T-helper 1 cell (primary cell): Measurements from ENCODE around the gene FBXW7.
A peak's percentile ranks its signal among the peaks of the same experiment; 100 is the strongest.

Experiments used
- DNase-seq, 5 donors: peaks; one replicate each; pipeline ENCODE4 v3.0.0-alpha.2; 2012 to 2020

FBXW7 gene

DNA sequence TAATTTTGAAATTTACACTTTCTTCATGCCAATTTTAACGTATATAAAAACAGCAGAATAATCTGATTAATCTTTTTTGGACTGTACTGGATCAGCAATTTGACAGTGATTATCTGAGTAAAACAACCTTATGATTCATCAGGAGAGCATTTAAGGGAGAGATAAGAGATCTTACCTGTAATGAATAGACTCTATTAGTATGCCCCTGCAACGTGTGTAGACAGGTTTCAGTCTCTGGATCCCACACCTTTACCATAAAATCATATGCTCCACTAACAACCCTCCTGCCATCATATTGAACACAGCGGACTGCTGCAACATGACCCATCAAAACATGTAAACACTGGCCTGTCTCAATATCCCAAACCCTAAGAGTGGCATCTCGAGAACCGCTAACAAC, 210.1 kb downstream of the FBXW7 start:
- DNase-seq = no peak

DNA sequence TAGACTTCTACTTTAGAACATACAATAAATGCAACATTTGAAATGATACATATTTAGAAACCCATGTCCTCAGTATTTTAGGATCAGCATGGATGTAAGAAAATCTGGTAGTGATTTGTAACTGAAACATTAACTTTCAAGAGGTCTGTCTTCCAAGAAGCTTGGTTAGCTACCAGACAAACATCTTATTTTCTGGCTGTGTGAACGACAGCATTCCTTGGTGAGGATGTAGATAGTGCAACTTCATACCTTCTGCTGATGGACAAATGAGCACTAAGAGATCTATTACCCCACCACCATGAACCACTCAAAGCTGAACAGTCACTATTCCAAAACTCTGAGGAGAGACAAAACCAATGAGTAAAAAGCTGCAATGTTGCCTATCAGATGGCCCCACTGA, 212.7 kb downstream of the FBXW7 start:
- no peak for DNase-seq

DNA sequence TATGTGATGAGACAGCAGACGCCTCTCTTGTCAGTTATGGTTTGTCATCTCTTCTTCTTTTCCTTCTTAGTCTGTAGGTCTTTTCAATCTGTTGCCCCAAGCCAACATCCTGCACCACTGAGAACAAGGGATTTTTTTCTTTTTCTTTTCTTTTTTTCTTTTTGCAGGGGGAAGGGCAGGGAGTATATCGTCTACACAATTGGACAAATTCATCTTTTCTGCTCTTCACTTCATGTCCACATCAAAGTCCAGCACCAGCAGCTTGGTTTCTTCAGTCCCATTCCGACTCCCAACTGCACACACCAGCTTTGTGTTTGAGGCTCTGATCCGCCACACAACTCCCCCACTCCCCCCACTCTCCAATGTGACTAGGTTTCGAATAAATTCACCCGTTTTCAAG, 213.2 kb downstream of the FBXW7 start:
- no peak for DNase-seq

DNA sequence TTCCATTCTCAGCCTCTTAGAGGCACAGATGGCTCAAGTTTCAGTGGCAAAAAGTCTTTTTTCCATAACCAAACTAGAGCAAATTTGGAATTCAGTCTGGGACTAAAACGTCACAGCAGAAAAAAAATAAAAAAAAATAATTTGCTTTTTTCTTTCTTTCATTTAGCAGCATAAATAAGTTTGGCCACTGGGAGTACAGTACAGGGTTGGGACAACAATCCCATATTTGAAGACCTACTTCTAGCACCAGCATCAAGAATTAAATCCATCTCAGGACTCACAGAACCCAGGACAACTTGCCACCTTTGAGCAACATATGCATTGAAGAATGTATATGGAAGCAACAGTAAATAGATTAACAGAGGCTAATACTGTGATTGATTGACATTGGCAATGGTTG, 214.0 kb downstream of the FBXW7 start:
- no peak for DNase-seq

DNA sequence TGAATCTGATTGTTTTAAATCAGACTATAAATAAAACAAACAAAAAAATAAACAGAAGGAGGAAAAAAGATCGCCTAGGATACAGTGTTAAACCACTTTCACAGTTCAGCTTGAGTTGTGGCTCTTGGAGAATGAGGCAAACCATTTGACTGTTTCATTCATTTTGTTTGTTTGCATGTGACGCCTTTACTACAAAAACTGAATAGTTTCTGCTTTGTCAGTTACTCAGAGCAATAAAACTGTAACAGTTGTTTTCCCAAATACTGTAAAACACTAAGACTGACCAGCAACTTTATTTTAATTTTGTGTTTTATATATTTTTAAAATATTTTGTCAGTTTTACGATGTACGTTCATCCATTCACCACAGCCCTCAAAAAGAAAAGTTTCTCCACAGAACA, 214.5 kb downstream of the FBXW7 start:
- no peak for DNase-seq

DNA sequence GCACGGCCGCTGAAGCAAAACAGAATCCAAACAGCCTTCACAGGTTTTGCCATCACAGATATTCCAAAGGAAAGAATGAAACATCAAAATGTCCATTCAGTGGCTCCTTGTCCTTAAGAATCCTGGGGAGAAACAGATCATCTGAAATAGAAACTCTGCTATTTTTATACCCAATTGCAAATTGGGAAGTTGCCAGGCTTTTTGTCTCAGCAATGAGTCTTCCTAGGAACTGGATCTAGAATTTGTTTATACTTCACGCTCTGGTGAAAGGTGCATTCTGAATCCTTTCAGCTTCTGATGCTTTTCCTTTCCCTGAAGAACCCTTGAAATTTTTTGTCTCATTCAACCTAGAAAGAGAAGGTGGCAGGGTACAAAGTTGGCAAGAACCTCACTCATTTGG, 218.9 kb downstream of the FBXW7 start:
- no peak for DNase-seq

DNA sequence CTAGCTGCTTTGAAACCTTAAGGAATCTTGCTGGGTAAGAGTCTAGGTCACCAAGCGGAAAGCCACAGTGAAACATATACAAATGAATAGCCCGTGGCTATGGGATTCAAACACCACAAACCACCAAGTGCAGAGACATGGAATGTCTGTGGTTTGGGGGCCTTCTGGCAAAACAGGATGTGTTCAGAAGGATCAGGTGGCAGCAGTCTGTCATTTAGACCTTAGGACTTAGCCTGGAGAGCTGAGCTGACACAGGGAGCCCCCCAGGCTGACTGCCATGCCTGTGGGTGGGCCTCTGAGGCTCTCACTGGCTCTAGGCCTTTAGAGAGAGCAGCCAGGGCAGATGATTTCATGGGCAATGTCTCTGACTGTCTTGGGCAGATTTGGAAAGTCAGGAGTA, 225.6 kb downstream of the FBXW7 start:
- DNase-seq = no peak

DNA sequence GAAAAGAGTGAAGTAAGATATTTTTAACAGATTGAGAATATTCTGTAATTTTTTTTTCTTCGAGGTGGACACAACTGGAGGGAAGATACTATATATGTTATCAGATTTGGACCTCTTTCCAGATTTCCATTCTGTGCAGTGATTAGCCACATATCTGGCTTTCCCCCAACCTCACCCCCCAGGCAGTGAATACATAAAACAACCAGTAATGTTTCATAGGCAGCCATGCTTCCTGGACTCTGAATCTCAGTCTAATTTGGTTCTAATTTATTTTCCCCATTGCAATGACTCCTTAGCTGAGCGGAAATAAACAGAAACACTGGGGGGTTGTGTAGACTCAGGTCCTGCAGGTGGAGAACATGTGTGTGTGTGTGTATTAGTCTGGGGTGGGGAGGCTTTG, 226.5 kb downstream of the FBXW7 start:
- no peak for DNase-seq

DNA sequence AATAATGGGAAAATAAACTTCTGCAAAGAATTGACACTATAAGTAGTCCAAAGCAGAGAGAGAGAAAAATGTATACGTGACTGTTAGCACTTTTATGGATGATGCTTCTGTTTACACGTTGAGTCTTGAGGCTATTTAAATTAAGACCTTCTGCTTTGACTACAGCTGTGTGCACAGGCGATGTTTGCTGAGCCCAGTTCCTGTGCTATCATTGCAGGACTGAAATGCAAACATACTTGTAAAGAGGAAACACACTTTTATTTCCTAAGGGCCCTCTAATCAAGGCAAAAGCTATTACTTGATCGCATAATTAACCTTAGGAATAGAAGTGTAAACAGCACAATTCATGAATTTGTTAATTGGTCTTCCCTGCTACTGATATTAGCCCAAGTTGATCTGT, 226.9 kb downstream of the FBXW7 start:
- no peak for DNase-seq

DNA sequence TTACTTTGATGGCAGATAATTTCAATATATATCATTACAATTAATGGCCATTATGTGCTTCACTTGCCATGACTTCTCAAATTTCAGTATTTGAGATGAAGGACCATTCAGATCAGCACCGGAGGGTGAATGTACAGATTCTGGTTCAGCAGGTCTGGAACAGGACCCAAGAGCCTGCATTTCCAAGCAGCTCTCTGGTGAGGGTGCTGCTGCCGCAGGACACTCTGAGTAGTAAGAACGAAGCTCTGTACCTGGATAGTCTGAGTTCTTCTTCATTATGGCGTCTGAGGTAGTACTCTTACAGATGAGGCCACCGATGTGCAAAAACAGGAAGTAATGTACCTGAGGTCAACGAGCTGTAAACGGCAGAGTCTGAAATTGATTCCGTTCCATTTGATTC, 228.2 kb downstream of the FBXW7 start:
- no peak for DNase-seq

DNA sequence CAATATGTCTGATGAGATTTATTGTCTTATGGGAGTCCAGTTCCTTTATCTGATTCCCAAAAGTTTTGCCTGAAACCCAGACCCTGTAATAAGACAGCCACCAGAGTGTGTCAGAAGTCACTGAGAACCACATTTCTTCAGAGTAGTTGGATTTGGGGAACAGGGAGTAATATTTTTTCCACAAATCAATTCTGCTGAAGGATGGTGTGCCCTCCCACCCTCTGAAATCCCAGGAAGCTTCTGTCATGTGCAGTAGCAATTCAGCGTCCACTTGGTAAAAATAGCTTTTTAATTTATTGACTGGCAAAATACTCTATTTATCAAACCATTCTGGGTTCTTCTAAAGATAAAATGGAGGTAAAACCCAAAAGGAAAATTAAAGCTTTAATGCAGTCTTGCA, 229.4 kb downstream of the FBXW7 start:
- DNase-seq = no peak

DNA sequence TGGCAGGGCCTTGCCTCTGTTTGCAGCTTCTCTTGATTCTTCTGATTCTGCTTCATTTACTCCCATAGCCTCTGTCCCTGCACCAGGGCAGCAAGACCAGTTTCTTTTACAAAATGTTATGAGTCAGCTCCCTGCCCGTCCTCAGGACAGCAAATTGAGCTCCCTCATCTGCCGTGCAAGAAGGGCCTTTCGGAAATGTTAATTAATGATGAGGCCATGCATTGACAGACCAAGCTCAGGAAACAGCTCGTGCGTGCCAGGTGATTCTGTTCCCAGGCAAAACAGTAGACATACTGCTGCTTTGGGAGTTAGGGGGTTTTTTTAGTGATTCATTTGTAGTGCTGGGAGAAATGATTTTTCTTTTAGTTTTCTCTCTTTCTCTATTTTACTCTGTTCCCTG, 231.7 kb downstream of the FBXW7 start:
- no peak for DNase-seq

DNA sequence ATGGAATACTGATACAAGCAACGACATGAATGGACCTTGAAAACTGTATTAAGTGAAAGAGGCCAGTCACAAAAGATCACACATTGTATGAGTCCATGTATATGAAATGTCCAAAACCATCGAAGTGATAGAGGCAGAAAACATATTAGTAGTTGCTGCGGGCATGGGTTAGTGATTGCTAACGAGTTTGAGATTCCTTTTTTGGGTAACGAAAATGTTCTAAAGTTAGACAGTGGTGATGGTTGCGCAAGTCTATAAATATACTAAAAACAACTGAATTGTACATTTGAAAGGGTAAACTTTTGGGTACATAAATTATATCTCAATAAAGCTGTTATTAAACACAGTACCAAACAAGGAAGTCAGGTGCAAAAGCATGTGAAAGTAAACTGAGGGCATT, 234.5 kb downstream of the FBXW7 start:
- no peak for DNase-seq

DNA sequence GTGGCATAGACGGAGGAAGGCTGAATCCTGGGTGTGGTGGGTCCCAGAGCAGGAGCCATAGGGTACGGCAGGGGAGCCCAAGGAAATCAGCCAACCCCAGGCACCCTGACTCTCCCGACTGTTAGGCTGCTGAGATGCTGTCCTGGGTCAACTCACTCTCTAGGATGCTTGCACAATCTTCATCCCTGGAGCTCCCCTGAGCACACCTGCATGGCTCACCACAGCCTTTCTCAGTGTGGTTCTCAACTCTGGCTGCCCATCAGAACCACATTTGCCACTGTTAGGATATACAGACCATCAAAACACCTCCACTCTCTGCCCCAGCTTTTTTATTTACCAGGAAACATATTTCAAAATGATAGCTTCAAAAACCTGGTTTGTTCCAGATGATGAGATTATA, 236.3 kb downstream of the FBXW7 start:
- DNase-seq = no peak

DNA sequence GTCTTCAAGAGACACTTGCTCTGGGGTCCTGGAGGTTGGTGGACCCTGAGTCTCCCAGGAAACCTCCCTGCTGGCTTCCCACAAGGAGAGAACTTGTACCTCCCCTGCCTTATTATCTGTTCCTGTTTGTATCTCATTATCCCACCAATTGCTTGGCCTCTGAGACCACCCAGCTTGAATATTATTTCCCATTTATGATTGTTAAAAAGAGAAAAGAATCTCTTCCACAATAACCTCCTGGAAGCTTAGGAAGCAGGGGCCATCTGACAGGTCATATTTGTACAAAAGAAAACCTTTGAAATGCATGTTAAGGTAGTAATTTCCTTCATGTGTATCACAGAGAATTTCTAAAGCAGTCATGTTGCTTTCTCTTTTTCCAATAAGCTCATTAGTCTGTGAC, 239.5 kb downstream of the FBXW7 start:
- DNase-seq = no peak

DNA sequence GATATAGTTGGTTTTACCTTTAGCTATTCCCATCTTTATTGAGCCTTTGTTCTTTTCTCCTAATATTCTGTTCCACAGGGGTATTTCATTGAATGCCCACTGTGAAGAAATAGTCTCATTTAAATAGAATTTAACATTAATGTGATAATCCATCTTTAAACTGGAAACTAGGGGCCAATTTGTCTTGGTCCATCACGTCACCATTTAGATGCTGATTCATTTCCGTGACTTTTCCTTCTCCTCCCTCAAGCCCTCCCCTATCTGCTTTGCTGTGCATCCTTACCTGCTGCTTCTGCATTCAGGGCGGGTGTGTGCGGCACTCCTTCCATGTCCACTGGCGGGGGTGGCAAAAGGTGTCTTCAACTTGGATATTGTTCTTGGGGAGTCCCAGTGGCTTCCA, 241.1 kb downstream of the FBXW7 start:
- DNase-seq = no peak

DNA sequence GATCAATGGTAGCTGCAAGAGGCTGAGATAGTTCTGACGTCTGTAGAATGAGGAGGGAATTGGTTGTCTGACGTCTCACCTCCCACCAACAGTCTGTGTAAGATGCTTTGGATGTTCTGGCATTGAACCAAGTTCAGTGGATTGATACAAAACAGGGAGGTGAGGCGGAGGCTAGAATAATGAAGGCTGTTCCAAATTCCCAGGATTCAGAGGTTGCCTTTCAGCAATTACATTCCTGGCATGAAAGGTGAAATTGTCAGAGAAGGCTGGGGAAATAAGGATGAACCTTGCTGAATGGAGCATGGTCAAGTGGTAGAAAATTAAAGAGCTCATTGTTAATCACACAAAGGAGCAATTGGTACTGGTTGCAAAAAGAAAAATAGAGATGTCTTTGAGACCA, 241.6 kb downstream of the FBXW7 start:
- no peak for DNase-seq

DNA sequence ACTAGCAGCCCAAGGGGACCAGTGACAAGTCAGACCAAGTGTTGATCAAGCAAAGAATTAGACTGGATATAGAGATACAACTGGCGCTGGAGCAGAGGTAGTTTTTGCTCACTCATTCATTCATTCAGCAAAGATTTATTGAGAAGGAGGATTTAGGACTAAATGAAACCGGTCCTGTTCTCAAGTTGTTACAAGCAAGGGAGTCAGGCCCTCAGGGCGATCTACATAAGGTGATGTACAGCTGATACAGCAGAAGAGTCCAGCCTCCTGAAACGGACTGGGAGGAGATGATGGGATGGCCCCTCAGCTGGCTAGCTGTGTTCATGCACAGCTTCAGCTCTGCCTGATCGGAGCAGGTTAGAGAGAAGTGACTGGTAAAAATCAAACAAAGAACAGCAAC, 242.4 kb downstream of the FBXW7 start:
- no peak for DNase-seq

DNA sequence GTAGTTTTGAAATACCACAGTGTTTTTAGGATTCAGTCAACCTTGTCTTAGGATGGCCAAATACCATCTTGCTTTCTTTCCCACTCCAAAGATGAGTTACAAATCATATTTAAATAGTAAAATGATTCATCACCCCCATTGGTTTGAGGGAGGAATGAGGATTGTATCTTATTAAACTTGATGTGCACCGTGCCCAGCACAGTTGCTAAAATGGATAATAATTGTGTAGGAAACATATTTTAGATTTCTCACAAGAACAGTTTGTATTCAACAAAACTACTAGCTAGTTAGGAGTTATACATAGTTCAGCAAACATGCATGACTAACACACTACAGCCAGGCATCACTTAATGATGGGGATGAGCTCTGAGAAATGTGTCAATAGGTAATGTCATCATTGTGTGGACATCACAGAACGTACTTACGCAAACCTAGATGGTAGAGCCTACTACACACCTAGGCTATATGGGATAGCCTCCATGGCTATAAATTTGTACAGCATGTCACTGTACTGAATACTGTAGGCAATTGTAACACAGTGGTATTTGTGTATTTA, 245.4 kb downstream of the FBXW7 start:
- DNase-seq = no peak

DNA sequence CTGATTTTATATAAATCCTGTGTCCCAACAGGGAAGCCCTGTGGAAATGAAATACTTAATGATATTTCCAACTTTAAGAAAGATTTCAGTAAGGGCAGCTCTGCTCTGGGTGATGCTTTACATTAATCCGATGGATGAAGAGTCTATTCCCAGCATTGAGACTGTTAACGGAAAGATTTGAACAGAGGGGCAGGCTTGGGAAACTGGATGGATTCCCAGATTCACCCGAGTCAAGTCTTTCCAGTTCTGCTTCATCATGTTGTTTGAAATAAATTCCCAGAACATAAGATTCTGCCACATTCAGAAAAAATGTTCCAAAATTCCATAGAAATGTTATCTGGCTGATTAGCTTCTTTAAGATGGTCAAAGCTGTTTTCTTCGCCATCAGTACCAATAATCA, 246.0 kb downstream of the FBXW7 start:
- no peak for DNase-seq

DNA sequence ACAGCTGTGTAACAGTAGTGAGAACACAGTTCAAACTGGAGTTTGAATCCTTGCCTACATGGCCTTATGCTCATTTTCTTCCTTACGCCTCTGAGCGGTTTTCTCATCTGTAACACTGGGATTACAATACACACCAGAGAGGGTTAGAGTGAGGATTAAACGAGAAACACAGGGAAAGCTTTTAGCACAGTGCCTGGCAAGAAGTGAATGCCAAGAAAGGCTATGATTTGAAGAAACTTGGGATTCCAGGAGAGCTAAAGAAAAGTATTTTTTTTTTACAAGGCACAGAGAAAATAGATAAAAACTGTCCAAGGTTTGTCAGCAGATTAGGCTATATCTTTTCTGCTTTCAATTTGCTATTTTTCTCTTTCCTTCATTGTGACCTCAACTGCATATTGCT, 246.4 kb downstream of the FBXW7 start:
- no peak for DNase-seq

DNA sequence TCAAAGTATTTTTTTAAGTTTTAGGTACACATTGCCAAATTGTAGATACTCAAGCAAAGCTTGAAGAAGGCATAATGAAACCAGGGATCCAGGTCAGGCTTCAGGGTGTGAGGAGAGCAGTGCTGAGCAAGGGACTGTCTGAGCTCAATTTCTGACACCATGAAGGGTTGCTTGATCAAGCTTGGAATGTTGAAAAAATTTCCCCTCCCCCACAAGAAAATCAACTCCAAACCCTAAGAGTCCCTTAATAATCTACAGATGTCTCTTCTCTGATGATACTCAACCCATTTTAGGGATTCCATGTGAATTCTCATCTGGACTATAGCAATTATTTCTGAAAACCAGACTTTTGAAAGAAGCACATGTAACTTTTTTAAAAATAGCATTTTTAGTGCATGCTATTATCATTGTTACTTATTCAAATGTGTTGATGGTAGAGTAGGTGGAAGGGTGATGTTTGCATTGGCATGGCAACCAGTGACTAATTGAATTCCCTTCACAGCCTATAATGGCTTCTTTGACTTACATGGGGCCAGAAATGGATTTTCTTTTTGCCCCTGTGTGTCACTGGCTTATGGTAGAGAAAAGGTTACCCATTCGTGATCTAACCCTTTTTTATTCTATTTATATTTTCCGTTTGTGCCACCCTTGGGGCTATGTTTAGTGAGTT, 252.0 kb downstream of the FBXW7 start:
- no peak for DNase-seq

DNA sequence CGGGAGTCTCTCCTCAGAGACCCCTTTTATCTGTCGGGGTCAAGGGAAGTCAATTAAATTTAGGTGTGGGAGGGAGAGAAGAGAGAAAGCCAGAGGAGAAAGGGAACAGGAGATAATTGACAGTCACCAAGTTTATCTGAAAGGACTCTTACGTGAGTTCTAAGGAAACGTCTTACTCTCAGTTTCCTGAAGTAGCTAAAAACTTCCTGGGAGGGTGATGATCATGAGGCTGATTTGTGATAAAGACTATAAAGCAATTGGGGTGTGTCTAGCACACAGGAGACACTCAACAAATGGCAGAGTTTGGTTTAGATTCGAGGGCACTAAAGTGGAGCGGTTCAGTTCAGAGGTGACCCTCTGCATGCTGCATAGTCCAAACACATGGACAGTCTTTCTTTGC, 254.1 kb downstream of the FBXW7 start:
- peak in 1 of 5 donors; percentile 22 for DNase-seq

DNA sequence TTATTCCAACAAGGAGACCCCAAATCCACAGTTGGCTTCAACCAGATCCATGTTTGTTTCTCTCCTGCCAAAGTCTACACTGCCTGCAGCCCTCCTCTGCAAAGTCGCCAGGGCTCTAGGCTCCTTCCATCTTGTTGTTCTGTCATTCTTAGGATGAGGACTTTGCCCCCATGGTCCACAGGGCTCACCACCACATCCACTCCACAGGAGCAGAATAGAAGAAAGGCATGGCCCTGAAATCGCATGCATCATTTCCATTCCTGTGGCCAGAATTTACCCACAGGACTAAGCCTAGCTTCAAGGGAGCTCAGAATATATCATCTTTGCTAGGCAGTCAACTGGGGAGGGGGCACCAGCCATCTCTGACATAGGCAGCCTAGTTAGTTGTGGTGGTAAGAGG, 254.7 kb downstream of the FBXW7 start:
- no peak for DNase-seq

DNA sequence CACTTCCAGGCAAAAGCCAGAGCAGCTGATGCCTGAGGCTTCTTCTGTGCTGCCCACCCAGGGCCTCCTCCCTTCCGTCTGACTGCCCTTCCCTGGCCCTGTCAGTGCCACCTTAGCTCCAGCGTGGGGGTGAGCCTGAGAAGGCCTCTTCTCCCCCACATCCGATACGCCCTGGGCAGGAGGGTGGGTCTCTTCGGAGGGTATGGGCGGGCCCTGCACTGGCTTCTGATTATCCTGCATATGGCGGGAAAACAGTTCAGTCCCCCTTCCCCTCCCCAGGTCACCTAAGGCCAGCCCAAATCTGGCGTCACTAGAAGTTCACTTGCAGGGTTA, 256.7 kb downstream of the FBXW7 start:
- no peak for DNase-seq
